Stomach smooth muscle (tissue), 2 donors: Measurements from ENCODE around the gene AMIGO2.

Source experiments
- H3K27ac ChIP-seq: one replicate; pipeline ENCODE4 v1.7.0; 2013; ENCODE audit warnings: mild to moderate bottlenecking, low read length, inconsistent platforms
- H3K27me3 ChIP-seq, 2 donors: one replicate each; pipeline ENCODE4 v1.7.0; 2013; ENCODE audit warnings: low read length in 2 of 2; ENCODE audit not compliant: insufficient read depth in 2 of 2, control insufficient read depth in 1 of 2
- H3K36me3 ChIP-seq, 2 donors: one replicate each; pipeline ENCODE4 v1.7.0; 2013; ENCODE audit warnings: low read length in 2 of 2; ENCODE audit not compliant: control insufficient read depth in 2 of 2, insufficient read depth in 2 of 2
- H3K4me1 ChIP-seq: one replicate; pipeline ENCODE4 v1.7.0; 2013; ENCODE audit warnings: low read length; ENCODE audit not compliant: control insufficient read depth, insufficient read depth
- H3K4me3 ChIP-seq, 2 donors: one replicate each; pipeline ENCODE4 v1.7.0; 2013; ENCODE audit warnings: low read length in 2 of 2
- H3K9ac ChIP-seq, 2 donors: one replicate each; pipeline ENCODE4 v1.7.0; 2013; ENCODE audit warnings: low read length in 2 of 2, mild to moderate bottlenecking in 1 of 2
- H3K9me3 ChIP-seq, 2 donors: one replicate each; pipeline ENCODE4 v1.7.0; 2013; ENCODE audit warnings: low read length in 2 of 2; ENCODE audit not compliant: control insufficient read depth in 2 of 2
- donor health status: healthy.
- donor health status: Pancreatic carcinoma.

Gene AMIGO2

GRCh38 chr12:47098099-47098498 lies 18.3 kb upstream of the AMIGO2 start:
- Histone ChIP-seq H3K27ac (no peak overlapping the region), H3K9me3 (no peaks in the 10 kb centered on the region), H3K4me1 (no peaks in the 10 kb centered on the region), H3K9ac (no peak overlapping the region), H3K27me3 (no peaks in the 10 kb centered on the region), H3K4me3 (peak overlapping the region in 1 of 2 donors; percentile 10), H3K36me3 (no peaks in the 10 kb centered on the region)

- H3K27me3 ChIP-seq: no peaks in the 10 kb centered on the region
Measured at GRCh38 chr12:47097276-47097896, 17.6 kb upstream of the AMIGO2 start.

GRCh38 chr12:47095446-47096236 lies 15.9 kb upstream of the AMIGO2 start:
- Histone ChIP-seq H3K9ac (no peak overlapping the region), H3K27me3 (no peaks in the 10 kb centered on the region), H3K36me3 (no peaks in the 10 kb centered on the region), H3K4me3 (no peak overlapping the region), H3K9me3 (no peaks in the 10 kb centered on the region), H3K4me1 (no peaks in the 10 kb centered on the region), H3K27ac (no peak overlapping the region)

More at GRCh38 chr12:47097276-47097896, 17.6 kb upstream of the AMIGO2 start:
- Histone ChIP-seq H3K27ac (no peak overlapping the region), H3K9me3 (no peaks in the 10 kb centered on the region), H3K4me3 (peak overlapping the region in 1 of 2 donors; percentile 10), H3K4me1 (no peaks in the 10 kb centered on the region), H3K36me3 (no peaks in the 10 kb centered on the region), H3K9ac (no peak overlapping the region)

- Histone ChIP-seq H3K36me3 (no peaks in the 10 kb centered on the region), H3K27ac (no peak overlapping the region), H3K4me1 (no peaks in the 10 kb centered on the region)
Measured at GRCh38 chr12:47094804-47095203, 15.0 kb upstream of the AMIGO2 start.

GRCh38 chr12:47091009-47091408 lies 11.2 kb upstream of the AMIGO2 start:
- Histone ChIP-seq H3K36me3 (no peaks in the 10 kb centered on the region), H3K27ac (no peak overlapping the region), H3K9ac (no peak overlapping the region), H3K27me3 (no peaks in the 10 kb centered on the region), H3K4me1 (peaks cover 11% of the 10 kb centered on the region), H3K9me3 (no peaks in the 10 kb centered on the region), H3K4me3 (no peak overlapping the region)

More at GRCh38 chr12:47094804-47095203, 15.0 kb upstream of the AMIGO2 start:
- no peaks in the 10 kb centered on the region for H3K27me3 ChIP-seq
- H3K9me3 ChIP-seq: no peaks in the 10 kb centered on the region
- H3K9ac ChIP-seq: no peak overlapping the region
- H3K4me3 ChIP-seq: no peak overlapping the region

- no peaks in the 10 kb centered on the region for H3K27me3 ChIP-seq
- H3K9me3 ChIP-seq: no peaks in the 10 kb centered on the region
- no peak overlapping the region for H3K9ac ChIP-seq
- H3K27ac ChIP-seq: peak overlapping the region; percentile 56
- H3K4me3 ChIP-seq: peak overlapping the region in 1 of 2 donors; percentile 35
- H3K36me3 ChIP-seq: no peaks in the 10 kb centered on the region
- H3K4me1 ChIP-seq: peaks cover 11% of the 10 kb centered on the region
Measured at GRCh38 chr12:47088021-47088944, 8.5 kb upstream of the AMIGO2 start.

GRCh38 chr12:47087088-47087688 lies 7.4 kb upstream of the AMIGO2 start:
- Histone ChIP-seq H3K9me3 (no peaks in the 10 kb centered on the region), H3K36me3 (no peaks in the 10 kb centered on the region), H3K9ac (no peak overlapping the region), H3K27ac (peak overlapping the region; percentile 56), H3K4me1 (peaks cover 11% of the 10 kb centered on the region), H3K27me3 (no peaks in the 10 kb centered on the region), H3K4me3 (no peak overlapping the region)

- no peak overlapping the region for H3K4me3 ChIP-seq
- H3K27ac ChIP-seq: no peak overlapping the region
- H3K27me3 ChIP-seq: no peaks in the 10 kb centered on the region
- H3K9ac ChIP-seq: no peak overlapping the region
- H3K9me3 ChIP-seq: no peaks in the 10 kb centered on the region
- peaks cover 11% of the 10 kb centered on the region for H3K4me1 ChIP-seq
- no peaks in the 10 kb centered on the region for H3K36me3 ChIP-seq
Measured at GRCh38 chr12:47085815-47086252, 6.1 kb upstream of the AMIGO2 start.

- Histone ChIP-seq H3K27me3 (no peaks in the 10 kb centered on the region), H3K9me3 (no peaks in the 10 kb centered on the region), H3K36me3 (no peaks in the 10 kb centered on the region), H3K9ac (no peak overlapping the region), H3K4me1 (peaks cover 11% of the 10 kb centered on the region), H3K27ac (no peak overlapping the region), H3K4me3 (no peak overlapping the region)
Measured at GRCh38 chr12:47084172-47084571, 4.4 kb upstream of the AMIGO2 start.
